Activated CD8-positive, alpha-beta T cell treated with anti-CD3 and anti-CD28 coated beads for 36 hours (primary cell): ENCODE data around the gene VENTX. TPM values are rescaled to one million over a fixed set of nuclear protein-coding genes. Genes with fewer than 3 reads are reported as not detected.

ENCODE experiments used
- ATAC-seq: fragments of 200-7000 bp; cut with Tn5 transposase; one replicate; pipeline ENCODE4 v1.10.0; 2021; ENCODE audit warnings: mild to moderate bottlenecking, moderate library complexity
- CTCF ChIA-PET: fragments of 350-600 bp; sonication (Branson Sonifier 250); formaldehyde crosslinking; loops from one replicate; lab custom pipeline; 2021; ENCODE audit warnings: antibody characterized with exemption; lab: Charles Lee
- POLR2A ChIA-PET: fragments of 350-600 bp; sonication (Branson Sonifier 250); formaldehyde crosslinking; loops from one replicate; lab custom pipeline; 2021; ENCODE audit warnings: antibody characterized with exemption; lab: Charles Lee
- DNase-seq: peaks from one replicate; pipeline ENCODE4 v3.0.0-alpha.2; 2020
- H3K27ac Mint-ChIP-seq: one replicate; pipeline ENCODE4 v1.8.0; 2021; ENCODE audit warnings: mild to moderate bottlenecking, mixed read lengths
- H3K27me3 Mint-ChIP-seq: one replicate; pipeline ENCODE4 v1.8.0; 2021; ENCODE audit warnings: mixed read lengths
- H3K36me3 Mint-ChIP-seq: one replicate; pipeline ENCODE4 v1.8.0; 2021; ENCODE audit warnings: low read depth, mixed read lengths
- H3K4me1 Mint-ChIP-seq: one replicate; pipeline ENCODE4 v1.8.0; 2021; ENCODE audit warnings: low read depth, mixed read lengths
- H3K4me3 Mint-ChIP-seq: one replicate; pipeline ENCODE4 v1.8.0; 2021; ENCODE audit warnings: mild to moderate bottlenecking, moderate library complexity, mixed read lengths
- H3K9me3 Mint-ChIP-seq: one replicate; pipeline ENCODE4 v1.8.0; 2021; ENCODE audit warnings: mixed read lengths
- intact Hi-C: fragments of 100-400 bp; cut with micrococcal nuclease; formaldehyde crosslinking; loops from one replicate; pipeline ENCODE4 v1.10.0; 2022
- total RNA-seq, 2 experiments: library from RNA; stranded (reverse); gene quantifications; one replicate each; pipeline ENCODE4 v1.2.3, GENCODE V29; 2021
- TF ChIP-seq, protein P1 (sequence below): fragments of 200-600 bp; IDR thresholded peaks from one replicate; pipeline ENCODE4 v1.8.0; 2022; ENCODE audit warnings: antibody characterized with exemption, mild to moderate bottlenecking

The VENTX gene
- total RNA-seq, 2 experiments from 2014 or later: 0.09 TPM; not detected in 1

DNA sequence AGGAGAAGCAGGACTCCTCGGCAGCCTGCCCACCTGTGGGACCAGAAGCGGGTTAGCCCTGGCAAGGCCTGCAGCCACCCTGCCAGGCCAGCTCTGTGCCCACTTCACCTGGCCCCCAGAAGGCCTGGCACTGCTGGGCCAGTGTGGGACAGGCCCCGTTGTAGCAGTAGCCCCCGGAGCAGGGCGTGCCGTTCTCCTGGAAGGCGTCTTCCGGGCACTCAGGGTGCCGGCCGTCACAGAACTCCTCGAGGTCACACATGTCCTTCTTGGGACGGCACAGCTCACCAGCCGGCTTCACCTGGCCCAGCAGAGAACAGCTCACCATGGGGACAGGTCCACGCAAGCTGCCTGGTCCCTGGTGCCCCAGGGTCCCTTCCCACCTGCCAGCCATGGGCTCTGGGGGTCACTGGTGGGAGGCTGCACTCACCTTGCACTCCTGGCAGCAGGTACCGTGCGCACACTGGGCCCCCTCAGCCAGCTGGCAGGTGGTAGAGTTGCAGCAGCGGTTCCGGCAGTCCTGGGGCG lies 33.2 kb downstream of the VENTX start:
- Mint-ChIP-seq H3K36me3 (peaks cover 4% of the 10 kb centered on the region), H3K4me3 (no peak overlapping the region), H3K27ac (no peak overlapping the region), H3K27me3 (no peaks in the 10 kb centered on the region), H3K9me3 (no peaks in the 10 kb centered on the region), H3K4me1 (peaks cover under 1% of the 10 kb centered on the region)
- intact Hi-C loops: no loop called here
- ChIA-PET POLR2A (interaction anchor here (3.1 kb wide), 1 partner anchor 8 kb away, joined by 12 read pairs; no protein-coding TSS in a partner anchor), CTCF (no interaction called here)
- TF ChIP-seq, protein P1, sequence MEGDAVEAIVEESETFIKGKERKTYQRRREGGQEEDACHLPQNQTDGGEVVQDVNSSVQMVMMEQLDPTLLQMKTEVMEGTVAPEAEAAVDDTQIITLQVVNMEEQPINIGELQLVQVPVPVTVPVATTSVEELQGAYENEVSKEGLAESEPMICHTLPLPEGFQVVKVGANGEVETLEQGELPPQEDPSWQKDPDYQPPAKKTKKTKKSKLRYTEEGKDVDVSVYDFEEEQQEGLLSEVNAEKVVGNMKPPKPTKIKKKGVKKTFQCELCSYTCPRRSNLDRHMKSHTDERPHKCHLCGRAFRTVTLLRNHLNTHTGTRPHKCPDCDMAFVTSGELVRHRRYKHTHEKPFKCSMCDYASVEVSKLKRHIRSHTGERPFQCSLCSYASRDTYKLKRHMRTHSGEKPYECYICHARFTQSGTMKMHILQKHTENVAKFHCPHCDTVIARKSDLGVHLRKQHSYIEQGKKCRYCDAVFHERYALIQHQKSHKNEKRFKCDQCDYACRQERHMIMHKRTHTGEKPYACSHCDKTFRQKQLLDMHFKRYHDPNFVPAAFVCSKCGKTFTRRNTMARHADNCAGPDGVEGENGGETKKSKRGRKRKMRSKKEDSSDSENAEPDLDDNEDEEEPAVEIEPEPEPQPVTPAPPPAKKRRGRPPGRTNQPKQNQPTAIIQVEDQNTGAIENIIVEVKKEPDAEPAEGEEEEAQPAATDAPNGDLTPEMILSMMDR: no peak
- no peak for ATAC-seq
- DNase-seq: no peak

DNA sequence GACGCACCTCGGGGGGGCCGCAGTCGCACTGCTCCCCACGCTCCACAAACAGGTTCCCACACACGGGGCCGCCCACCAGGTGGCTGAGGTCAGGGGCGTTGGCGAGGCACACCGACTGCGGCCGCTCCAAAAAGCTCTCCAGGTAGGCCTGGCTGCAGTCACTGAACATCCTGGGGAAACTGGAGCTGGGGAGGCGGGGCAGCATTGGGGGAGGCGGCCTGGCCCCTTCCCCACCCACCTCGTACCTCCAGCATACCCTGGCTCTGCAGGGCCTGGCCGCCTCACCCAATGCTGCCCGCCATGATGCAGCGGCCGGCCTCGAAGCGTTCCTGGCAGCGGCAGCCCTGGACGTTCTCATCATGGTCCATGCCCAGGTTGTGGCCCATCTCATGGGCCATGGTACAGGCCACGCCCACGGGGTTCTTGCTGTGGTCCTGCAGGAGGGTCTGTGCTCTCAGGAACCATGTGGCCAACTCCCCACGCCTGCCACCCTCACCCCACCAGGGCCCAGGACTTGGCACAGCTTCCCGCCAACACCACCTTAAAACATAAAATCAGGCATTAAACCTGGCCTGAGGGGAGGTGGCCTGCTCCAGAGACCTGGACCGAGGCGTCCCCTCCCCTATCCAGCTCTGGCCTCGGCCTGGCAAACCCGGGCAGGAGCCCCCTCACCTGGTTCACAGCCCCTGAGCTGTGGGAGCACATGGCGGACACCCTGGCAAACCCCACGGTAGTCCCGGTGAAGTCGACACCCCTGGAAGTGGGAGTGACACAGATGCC lies 34.1 kb downstream of the VENTX start:
- no peak for DNase-seq
- TF ChIP-seq, protein P1: no peak
- Mint-ChIP-seq H3K9me3 (no peaks in the 10 kb centered on the region), H3K4me1 (peaks cover 3% of the 10 kb centered on the region), H3K27ac (no peak overlapping the region), H3K4me3 (no peak overlapping the region), H3K27me3 (no peaks in the 10 kb centered on the region), H3K36me3 (peaks cover 4% of the 10 kb centered on the region)
- ATAC-seq: no peak
- ChIA-PET POLR2A (interaction anchor here (1.2 to 3.1 kb wide), 3 partner anchors 9 to 14 kb away, joined by 4 to 12 read pairs (median 5); no protein-coding TSS in a partner anchor), CTCF (no interaction called here)
- intact Hi-C loops: no loop called here

DNA sequence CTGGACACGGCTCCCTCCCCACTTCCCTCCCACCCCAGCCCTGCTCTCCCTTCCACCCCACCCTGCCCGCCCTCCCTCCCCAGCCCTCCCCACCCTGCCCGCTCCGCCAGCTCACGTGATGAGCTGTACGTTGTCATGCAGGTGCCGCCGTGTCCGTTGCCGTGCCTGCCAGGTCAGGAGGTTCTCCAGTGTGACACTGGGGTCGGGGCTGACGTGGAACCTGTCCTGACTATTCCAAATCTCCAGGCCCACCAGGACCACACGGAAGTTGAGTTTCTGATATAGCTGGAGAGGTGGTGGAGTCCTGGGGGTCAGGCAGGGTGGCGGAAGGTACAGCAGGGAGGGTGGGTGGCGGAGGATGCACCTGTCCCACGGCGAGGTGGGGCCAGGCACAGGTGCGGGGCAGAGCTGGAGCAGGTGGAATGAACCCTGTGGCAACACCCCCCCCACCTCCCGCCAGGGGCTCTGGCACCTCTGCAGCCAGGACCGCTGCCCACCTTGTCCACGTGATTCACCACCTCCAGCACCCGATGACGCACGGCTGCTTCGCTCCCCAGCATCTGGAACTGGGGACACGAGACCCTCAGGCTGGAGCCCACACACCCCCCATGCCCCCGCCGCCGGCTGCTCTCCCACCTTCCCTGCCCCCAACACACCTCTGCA lies 34.8 kb downstream of the VENTX start:
- Mint-ChIP-seq H3K9me3 (no peaks in the 10 kb centered on the region), H3K27ac (no peak overlapping the region), H3K36me3 (peaks cover 4% of the 10 kb centered on the region), H3K4me3 (no peak overlapping the region), H3K27me3 (no peaks in the 10 kb centered on the region), H3K4me1 (peaks cover 3% of the 10 kb centered on the region)
- POLR2A ChIA-PET: interaction anchor here (1.2 to 3.1 kb wide), 3 partner anchors 10 to 14 kb away, joined by 4 to 12 read pairs (median 5); no protein-coding TSS in a partner anchor
- no peak for ATAC-seq
- intact Hi-C loops: no loop called here
- CTCF ChIA-PET: no interaction called here
- no peak for DNase-seq
- TF ChIP-seq, protein P1: no peak

DNA sequence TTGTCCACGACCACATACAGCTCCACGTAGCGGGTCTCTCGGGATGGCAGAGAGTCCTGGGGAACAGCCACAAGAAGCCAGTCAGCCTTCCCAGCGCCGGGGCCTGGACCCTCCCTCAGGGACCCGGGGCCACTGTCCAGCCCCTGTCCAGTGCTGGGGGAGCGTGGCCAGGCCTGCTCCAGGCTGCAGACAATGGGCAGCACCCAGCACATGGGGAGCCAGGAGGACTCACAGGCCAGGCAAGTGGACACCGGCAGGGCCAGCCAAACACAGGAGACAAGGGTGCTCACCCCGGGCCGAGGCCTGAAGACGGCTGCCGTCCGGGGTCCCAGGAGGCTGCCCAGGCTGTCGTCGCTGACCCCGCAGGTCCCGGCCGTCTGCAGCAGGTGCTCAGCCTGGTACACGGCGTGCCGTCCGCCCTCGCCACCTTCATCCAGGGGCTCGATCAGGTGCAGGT lies 35.3 kb downstream of the VENTX start:
- Mint-ChIP-seq H3K27me3 (no peaks in the 10 kb centered on the region), H3K27ac (no peak overlapping the region), H3K36me3 (peaks cover 6% of the 10 kb centered on the region), H3K9me3 (no peaks in the 10 kb centered on the region), H3K4me1 (peaks cover 9% of the 10 kb centered on the region), H3K4me3 (no peak overlapping the region)
- ATAC-seq (no peak), DNase-seq (no peak)
- TF ChIP-seq, protein P1: no peak
- intact Hi-C loops: no loop called here
- ChIA-PET CTCF (no interaction called here), POLR2A (interaction anchor here (2.0 to 3.1 kb wide), 2 partner anchors 10 to 15 kb away, joined by 5 to 12 read pairs; no protein-coding TSS in a partner anchor)
